ENCODE measurements around the gene AIF1.
"Not testable (repeated sequence)": the region's sequence is repeated elsewhere in the genome, so short reads cannot be mapped to it uniquely, and the experiment has no call there.

AIF1 gene

GRCh38 chr6:31581434-31582229 lies 33.4 kb upstream of the AIF1 start:
- DNase-seq: no peak

GRCh38 chr6:31582230-31582643 lies 32.8 kb upstream of the AIF1 start, which contains the start of gene LTB:
Gene LTB (minus strand): TSS chr6:31582424. CDS start chr6:31582417, 7 bp downstream.
- DNase-seq: no peak

GRCh38 chr6:31585491-31585890 lies 29.5 kb upstream of the AIF1 start:
- DNase-seq: no peak

GRCh38 chr6:31586008-31586407 lies 29.0 kb upstream of the AIF1 start, which contains the start of gene LST1:
Gene LST1 (plus strand): TSS chr6:31586277. CDS start chr6:31587300, 1,023 bp downstream.
- DNase-seq: no peak

- no peak for DNase-seq
These were observed 28.3 kb upstream of the AIF1 start for GRCh38 chr6:31586599-31587281.

GRCh38 chr6:31587791-31588777 lies 26.9 kb upstream of the AIF1 start:
- no peak for DNase-seq

- no peak for DNase-seq
These were observed 26.0 kb upstream of the AIF1 start for GRCh38 chr6:31588871-31589650.

GRCh38 chr6:31590691-31591090 lies 24.3 kb upstream of the AIF1 start:
- not testable (repeated sequence) for DNase-seq

GRCh38 chr6:31592396-31592771 lies 22.6 kb upstream of the AIF1 start:
- no peak for DNase-seq

GRCh38 chr6:31597006-31597405 lies 18.0 kb upstream of the AIF1 start:
- DNase-seq: no peak

GRCh38 chr6:31607317-31607716 lies 7.7 kb upstream of the AIF1 start:
- no peak for DNase-seq

- no peak for DNase-seq
These were observed 5.3 kb upstream of the AIF1 start for GRCh38 chr6:31609519-31610406.

- DNase-seq: no peak
These were observed 4.1 kb upstream of the AIF1 start for GRCh38 chr6:31610968-31611367.

- no peak for DNase-seq
These were observed 887 bp upstream of the AIF1 start for GRCh38 chr6:31614075-31614619.

GRCh38 chr6:31615748-31616147 lies 714 bp downstream of the AIF1 start:
- no peak for DNase-seq

- DNase-seq: no peak
These were observed 2.0 kb downstream of the AIF1 start for GRCh38 chr6:31617010-31617409.

GRCh38 chr6:31619805-31620585 lies 5.0 kb downstream of the AIF1 start:
- peak; percentile 99 for DNase-seq

GRCh38 chr6:31620586-31621319 lies 5.7 kb downstream of the AIF1 start, which contains the start of gene PRRC2A:
Gene PRRC2A (plus strand): TSS chr6:31620715. CDS start chr6:31622790, 2,075 bp downstream.
- DNase-seq: no peak

- no peak for DNase-seq
These were observed 6.4 kb downstream of the AIF1 start for GRCh38 chr6:31621320-31621939.
